AG04450 (cell line): ENCODE results near the gene DCAKD. TPM values are rescaled to one million over a fixed set of nuclear protein-coding genes. Genes with fewer than 3 reads are reported as not detected.

Experiments
- CTCF ChIA-PET: fragments of 300-600, 350-600 bp; formaldehyde crosslinking; extraction: SDS; loops from one replicate; lab custom pipeline; 2022; ENCODE audit warnings: antibody characterized with exemption, inconsistent platforms; lab: Charles Lee
- POLR2A ChIA-PET: fragments of 350-600 bp; formaldehyde crosslinking; extraction: SDS; loops from one replicate; lab custom pipeline; 2021; ENCODE audit warnings: antibody characterized with exemption, inconsistent platforms; lab: Yijun Ruan, JAX
- DNase-seq: peaks from one replicate; pipeline ENCODE4 v3.0.0-alpha.2; 2011; ENCODE audit warnings: low read depth, low spot score
- H3K27ac ChIP-seq: one replicate; pipeline ENCODE4 v1.5.1; 2012; ENCODE audit warnings: low read depth, low read length, control low read depth
- H3K27me3 ChIP-seq: one replicate; pipeline ENCODE4 v1.6.0; 2012; ENCODE audit warnings: low read length; ENCODE audit not compliant: control insufficient read depth, insufficient read depth
- H3K4me3 ChIP-seq: 2 replicates; pipeline ENCODE4 v1.5.1; 2011; ENCODE audit warnings: mild to moderate bottlenecking, low read depth, low read length, control low read depth
- H3K9me3 ChIP-seq: 2 replicates; pipeline ENCODE4 v1.5.1; 2012; ENCODE audit warnings: low read length; ENCODE audit not compliant: control insufficient read depth, insufficient read depth
- CTCF ChIP-seq: IDR thresholded peaks from 2 replicates; pipeline ENCODE4 v1.5.1; 2011; ENCODE audit warnings: low read depth, low read length, control low read depth, inconsistent platforms
- polyA plus RNA-seq: library from polyadenylated mRNA; depleted of rRNA; stranded (reverse); fragments of >200 nt; gene quantifications from 2 replicates; pipeline ENCODE4 v1.2.3, GENCODE V29; 2011

DCAKD gene
- polyA plus RNA-seq, 1 experiment = 21.8 TPM

DNA sequence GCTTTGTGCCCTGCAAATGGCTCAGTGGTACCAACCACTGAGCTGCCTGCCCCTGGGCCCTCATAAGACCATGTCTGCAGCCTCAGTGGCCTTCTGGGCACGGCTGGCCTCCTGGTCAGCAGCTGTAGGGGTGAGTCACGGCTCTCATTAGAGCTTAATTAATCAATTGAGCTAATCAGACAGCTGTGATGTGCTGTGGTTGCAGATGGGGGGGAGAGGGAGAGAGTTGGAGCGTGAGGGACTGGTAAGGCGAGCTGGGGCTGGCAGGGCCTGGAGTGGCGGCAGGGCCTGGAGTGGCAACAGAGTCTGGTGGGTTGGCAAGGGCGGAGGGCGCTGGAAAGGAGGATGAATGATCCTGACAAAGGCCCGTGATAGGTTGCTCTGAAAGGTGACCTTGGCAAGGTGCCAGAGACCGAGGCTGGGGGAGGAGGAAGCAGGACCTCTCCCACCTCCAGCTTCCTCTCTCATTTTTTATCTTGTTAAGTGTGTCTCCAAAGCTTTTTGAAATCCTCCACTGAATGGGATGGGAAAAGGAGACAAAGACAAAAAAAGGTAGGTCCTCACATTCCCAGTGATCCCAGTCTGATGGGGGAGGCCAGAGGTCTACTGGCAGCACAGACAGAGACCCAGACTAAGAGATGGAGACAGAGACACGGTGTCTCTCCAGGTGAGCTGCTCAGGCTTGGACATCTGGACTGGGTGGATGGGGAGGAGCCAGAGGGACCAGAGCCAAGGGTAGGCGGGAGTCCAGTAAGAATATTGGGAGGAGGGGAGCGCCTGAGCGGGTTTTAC, 41.6 kb downstream of the DCAKD start:
- H3K4me3 ChIP-seq = no peak overlapping the region
- H3K9me3 ChIP-seq = no peaks in the 10 kb centered on the region
- H3K27me3 ChIP-seq = peaks cover 16% of the 10 kb centered on the region
- DNase-seq = no peak
- H3K27ac ChIP-seq = no peak overlapping the region
- ChIA-PET CTCF (interaction anchor here (0.5 to 1.1 kb wide), 6 partner anchors 10 to 189 kb away, joined by 3 to 6 read pairs (median 4); partner anchors contain the start of gene ACBD4), POLR2A (no interaction called here)
- TF ChIP-seq CTCF = no peak

DNA sequence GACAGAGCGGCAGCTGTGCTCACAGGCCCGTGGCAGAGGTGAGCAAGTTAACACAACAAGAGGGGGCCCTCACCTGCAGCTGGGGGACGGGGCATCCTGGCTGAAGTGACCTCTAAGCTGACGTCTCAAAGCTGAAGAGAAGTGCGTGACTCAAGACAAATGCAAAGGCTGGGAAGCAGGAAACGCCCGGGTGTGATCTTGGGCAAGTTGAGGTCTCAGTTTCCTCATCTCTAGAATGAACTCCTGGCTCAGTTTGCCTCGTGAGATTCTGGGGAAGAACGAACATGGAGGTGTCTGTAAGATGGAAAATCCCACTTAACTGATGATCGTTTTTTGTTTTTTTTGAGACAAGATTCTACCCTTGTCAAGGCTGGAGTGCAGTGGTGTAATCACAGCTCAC, 43.2 kb downstream of the DCAKD start:
- peaks cover 20% of the 10 kb centered on the region for H3K27me3 ChIP-seq
- H3K9me3 ChIP-seq = no peaks in the 10 kb centered on the region
- POLR2A ChIA-PET = no interaction called here
- CTCF ChIA-PET = no interaction called here
- DNase-seq = no peak
- no peak overlapping the region for H3K27ac ChIP-seq
- no peak for TF ChIP-seq CTCF
- no peak overlapping the region for H3K4me3 ChIP-seq

DNA sequence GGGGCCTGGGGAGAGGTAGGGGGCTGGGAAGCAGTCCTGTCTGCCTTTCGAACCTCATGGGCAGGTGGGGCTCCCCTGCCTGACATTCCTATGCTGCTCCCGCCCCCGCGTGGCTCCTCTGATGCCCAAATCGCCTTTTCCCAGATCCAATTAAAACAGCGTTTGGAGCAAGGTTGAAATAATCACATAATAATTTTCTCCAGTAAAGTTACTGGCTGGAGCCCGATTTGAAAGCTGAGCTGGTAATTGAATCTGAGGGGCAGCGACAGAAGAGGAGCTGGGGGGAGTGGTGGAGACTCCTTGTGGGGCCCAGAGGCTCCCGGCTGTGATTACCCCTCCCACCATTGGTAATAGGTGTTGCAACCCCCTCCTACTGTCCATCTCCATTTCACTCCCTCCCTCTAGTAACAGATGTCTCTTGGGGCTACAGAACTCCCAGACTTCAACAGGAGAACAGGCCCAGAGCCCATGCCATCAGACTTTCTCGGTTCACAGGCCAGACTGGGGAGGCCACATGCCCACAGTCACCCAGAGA, 44.4 kb downstream of the DCAKD start:
- no peak for DNase-seq
- TF ChIP-seq CTCF = no peak
- no peaks in the 10 kb centered on the region for H3K9me3 ChIP-seq
- POLR2A ChIA-PET = no interaction called here
- no peak overlapping the region for H3K4me3 ChIP-seq
- peaks cover 20% of the 10 kb centered on the region for H3K27me3 ChIP-seq
- H3K27ac ChIP-seq = peak overlapping the region; percentile 11
- CTCF ChIA-PET = no interaction called here

DNA sequence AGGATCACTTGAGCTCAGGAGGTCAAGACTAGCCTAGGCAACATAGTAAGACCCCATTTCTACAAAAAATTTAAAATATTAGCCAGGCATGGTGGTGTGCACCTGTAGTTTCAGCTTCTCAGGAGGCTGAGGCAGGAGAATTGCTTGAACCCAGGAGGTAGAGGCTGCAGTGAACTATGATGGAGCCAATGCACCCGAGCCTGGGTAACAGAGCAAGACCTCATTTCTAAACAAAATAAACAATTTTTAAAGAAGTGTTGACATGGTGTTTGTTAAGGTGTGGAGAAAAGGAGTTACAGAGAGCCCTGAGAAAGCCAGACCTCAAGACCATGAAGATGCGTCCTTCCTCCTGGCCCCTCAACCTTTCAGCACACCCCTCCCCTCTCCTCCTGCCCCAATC, 45.7 kb downstream of the DCAKD start:
- no peaks in the 10 kb centered on the region for H3K9me3 ChIP-seq
- TF ChIP-seq CTCF = no peak
- H3K4me3 ChIP-seq = no peak overlapping the region
- H3K27me3 ChIP-seq = peaks cover 25% of the 10 kb centered on the region
- no peak for DNase-seq
- POLR2A ChIA-PET = no interaction called here
- CTCF ChIA-PET = interaction anchor here (1.3 kb wide), 1 partner anchor 85 kb away, joined by 4 read pairs; no protein-coding TSS in a partner anchor
- no peak overlapping the region for H3K27ac ChIP-seq

DNA sequence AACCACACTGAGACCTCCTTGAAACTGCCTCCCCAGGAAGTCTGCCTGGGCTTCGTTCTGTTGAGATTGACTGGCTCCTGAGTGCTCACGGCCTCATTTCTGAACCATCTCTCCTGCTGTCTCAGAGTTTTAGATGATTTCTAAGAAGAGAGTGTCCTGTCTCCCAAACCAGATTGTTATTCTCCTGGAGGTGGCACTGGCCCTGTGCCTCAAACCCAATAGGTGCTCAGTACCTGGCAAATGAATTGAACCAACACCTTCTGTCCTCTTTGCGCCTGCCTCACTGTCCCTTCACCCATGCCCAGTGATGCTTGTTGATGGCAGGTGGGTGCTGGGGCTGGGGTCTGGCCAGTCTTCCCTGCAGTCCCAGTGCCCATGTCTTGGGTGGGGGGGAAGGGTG, 47.0 kb downstream of the DCAKD start:
- H3K4me3 ChIP-seq = no peak overlapping the region
- ChIA-PET CTCF (interaction anchor here (1.0 to 1.3 kb wide), 2 partner anchors 18 to 84 kb away, joined by 4 to 5 read pairs; no protein-coding TSS in a partner anchor), POLR2A (no interaction called here)
- no peak for DNase-seq
- no peaks in the 10 kb centered on the region for H3K9me3 ChIP-seq
- no peak overlapping the region for H3K27ac ChIP-seq
- TF ChIP-seq CTCF = no peak
- peaks cover 28% of the 10 kb centered on the region for H3K27me3 ChIP-seq
